ENCODE results near the gene ATP6V0D1. TPM values are rescaled to one million over a fixed set of nuclear protein-coding genes. Genes with fewer than 3 reads are reported as not detected.

ATP6V0D1 gene
- total RNA-seq, 1 experiment from 2014 or later, result 43.0 TPM

DNA sequence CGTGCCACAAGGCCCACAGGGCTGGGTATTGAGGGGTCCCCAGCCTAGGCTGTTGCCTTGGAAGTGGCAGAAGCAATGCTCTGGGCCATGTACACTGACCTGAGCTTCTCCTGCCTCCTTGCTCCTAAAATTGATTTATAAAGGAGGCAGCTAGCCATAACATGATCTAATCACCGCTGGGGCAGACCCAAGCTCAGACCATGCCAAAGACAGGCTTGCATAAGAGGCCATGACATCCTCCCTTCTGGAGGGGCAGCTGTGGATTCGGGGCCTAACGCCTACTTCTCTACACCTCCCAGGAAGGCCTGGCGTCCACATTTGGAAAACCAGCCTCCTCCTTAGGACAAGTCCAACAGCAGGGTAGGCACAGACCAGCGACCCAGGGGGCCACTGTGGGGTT lies 37.7 kb downstream of the ATP6V0D1 start:
- Histone ChIP-seq H3T11ph (ENCODE audit: low read length) (no peak overlapping the region), H3K9ac (ENCODE audit: extremely low read depth, insufficient read length, low read length) (no peak overlapping the region), H2AFZ (ENCODE audit: low read length) (no peak overlapping the region), H2BK15ac (ENCODE audit: low read depth, low read length) (no peak overlapping the region), H2BK120ac (ENCODE audit: low read depth, low read length, poor library complexity, severe bottlenecking) (no peak overlapping the region), H4K5ac (ENCODE audit: insufficient read length, low read depth, low read length) (no peak overlapping the region), H3K79me2 (ENCODE audit: insufficient read depth, low read length) (no peaks in the 10 kb centered on the region), H3K56ac (ENCODE audit: insufficient read length, low read depth, low read length) (no peak overlapping the region), H4K20me1 (ENCODE audit: control insufficient read depth, insufficient read depth, insufficient read length) (no peaks in the 10 kb centered on the region), H2AK5ac (ENCODE audit: insufficient read length, low read length) (no peak overlapping the region), H3K79me1 (ENCODE audit: insufficient read depth, low read depth, low read length, poor library complexity, severe bottlenecking) (no peaks in the 10 kb centered on the region), H3K18ac (ENCODE audit: insufficient read length, low read depth, low read length) (no peak overlapping the region), H3K27me3 (ENCODE audit: insufficient read depth, low read length) (no peaks in the 10 kb centered on the region), H3K9me3 (ENCODE audit: control insufficient read depth, low read depth, low read length) (no peaks in the 10 kb centered on the region), H3K14ac (ENCODE audit: insufficient read depth, low read length) (no peak overlapping the region), H2BK20ac (ENCODE audit: low read depth, low read length, poor library complexity, severe bottlenecking) (no peak overlapping the region), H2BK12ac (ENCODE audit: insufficient read length, low read depth, low read length) (no peak overlapping the region), H4K91ac (ENCODE audit: insufficient read length, low read depth, low read length) (no peak overlapping the region), H4K8ac (replicated peaks; ENCODE audit: insufficient read length, low read depth, low read length) (no peak overlapping the region), H3K4ac (ENCODE audit: low read depth, low read length) (no peak overlapping the region), H2BK5ac (ENCODE audit: insufficient read length, low read length) (no peak overlapping the region), H3K23me2 (ENCODE audit: insufficient read length, low read depth, low read length, poor library complexity, severe bottlenecking) (no peaks in the 10 kb centered on the region), H3K23ac (ENCODE audit: insufficient read length, low read depth, low read length) (no peak overlapping the region), H3K4me1 (ENCODE audit: insufficient read depth, low read length) (no peaks in the 10 kb centered on the region), H3K27ac (ENCODE audit: insufficient read length, low read depth, low read length) (no peak overlapping the region), H3K4me2 (ENCODE audit: insufficient read depth, insufficient read length, low read length) (no peak overlapping the region)
- no peaks in the 10 kb centered on the region for H3K9me3 Mint-ChIP-seq
- H3K4me3 Mint-ChIP-seq, result no peak overlapping the region
- peaks cover 8 to 20% (median 12%) of the 10 kb centered on the region in 3 experiments for H3K36me3 Mint-ChIP-seq (ENCODE audit: insufficient read depth in 1 of 3, low read depth in 3 of 3)
- H3K27ac Mint-ChIP-seq, result no peak overlapping the region
- H3K27me3 Mint-ChIP-seq (ENCODE audit: low read depth), result no peaks in the 10 kb centered on the region
- no CpG with 5 or more reads among the region's 6 CpGs for WGBS (ENCODE audit: extremely low coverage, insufficient read length, low lambda C conversion rate)
- H3K4me1 Mint-ChIP-seq, result peaks cover 16 to 17% of the 10 kb centered on the region in 2 experiments
- TF ChIP-seq, protein P1, sequence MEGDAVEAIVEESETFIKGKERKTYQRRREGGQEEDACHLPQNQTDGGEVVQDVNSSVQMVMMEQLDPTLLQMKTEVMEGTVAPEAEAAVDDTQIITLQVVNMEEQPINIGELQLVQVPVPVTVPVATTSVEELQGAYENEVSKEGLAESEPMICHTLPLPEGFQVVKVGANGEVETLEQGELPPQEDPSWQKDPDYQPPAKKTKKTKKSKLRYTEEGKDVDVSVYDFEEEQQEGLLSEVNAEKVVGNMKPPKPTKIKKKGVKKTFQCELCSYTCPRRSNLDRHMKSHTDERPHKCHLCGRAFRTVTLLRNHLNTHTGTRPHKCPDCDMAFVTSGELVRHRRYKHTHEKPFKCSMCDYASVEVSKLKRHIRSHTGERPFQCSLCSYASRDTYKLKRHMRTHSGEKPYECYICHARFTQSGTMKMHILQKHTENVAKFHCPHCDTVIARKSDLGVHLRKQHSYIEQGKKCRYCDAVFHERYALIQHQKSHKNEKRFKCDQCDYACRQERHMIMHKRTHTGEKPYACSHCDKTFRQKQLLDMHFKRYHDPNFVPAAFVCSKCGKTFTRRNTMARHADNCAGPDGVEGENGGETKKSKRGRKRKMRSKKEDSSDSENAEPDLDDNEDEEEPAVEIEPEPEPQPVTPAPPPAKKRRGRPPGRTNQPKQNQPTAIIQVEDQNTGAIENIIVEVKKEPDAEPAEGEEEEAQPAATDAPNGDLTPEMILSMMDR (conservative IDR thresholded peaks at IDR 0.05), result no peak
- no peak for DNase-seq

Data from H9 (cell line).